Sigmoid colon (tissue), 7 donors: ENCODE measurements around the gene SMYD3. TPM values are rescaled to one million over a fixed set of nuclear protein-coding genes. Genes with fewer than 3 reads are reported as not detected.

Experiments used
- DNase-seq: peaks from one replicate; pipeline ENCODE4 v3.0.0-alpha.2; 2019
- H3K27ac ChIP-seq, 4 donors: fragments of 200-600 bp; sonication (generic); one replicate each; pipeline ENCODE4 v1.5.1; 2016 to 2019; ENCODE audit warnings: mild to moderate bottlenecking in 1 of 4
- H3K27me3 ChIP-seq, 3 donors: fragments of 200-600 bp; sonication (generic); one replicate each; pipeline ENCODE4 v1.5.1; 2019; ENCODE audit warnings: mild to moderate bottlenecking in 1 of 3
- H3K36me3 ChIP-seq, 4 donors: fragments of 200-600 bp; sonication (generic); one replicate each; pipeline ENCODE4 v1.5.1; 2016 to 2019
- H3K4me1 ChIP-seq, 4 donors: fragments of 200-600 bp; sonication (generic); one replicate each; pipeline ENCODE4 v1.5.1; 2017 to 2019
- H3K4me3 ChIP-seq, 4 donors: fragments of 200-600 bp; sonication (generic); one replicate each; pipeline ENCODE4 v1.5.1; 2017 to 2019; ENCODE audit warnings: mild to moderate bottlenecking in 2 of 4, moderate library complexity in 1 of 4
- H3K9me3 ChIP-seq, 4 donors: fragments of 200-600 bp in 3 of 4; sonication (generic) in 3 of 4; one replicate each; pipeline versions ENCODE4 v1.5.1 to v1.6.1; 2013 to 2019
- CTCF ChIP-seq, 4 experiments: fragments of 450-650 bp in 3 of 4; fragments of 200-600 bp in 1 of 4; IDR thresholded peaks; one replicate each; pipeline ENCODE4 v1.5.1; 2016 to 2019; ENCODE audit warnings: antibody characterized with exemption in 4 of 4, mild to moderate bottlenecking in 3 of 4, moderate library complexity in 2 of 4
- EP300 ChIP-seq, 4 donors: sonication (generic); formaldehyde crosslinking; IDR thresholded peaks; one replicate each; pipeline ENCODE4 v1.6.1; 2017; ENCODE audit warnings: antibody characterized with exemption in 4 of 4
- POLR2A ChIP-seq, 2 donors: fragments of 450-650 bp; IDR thresholded peaks; one replicate each; pipeline ENCODE4 v1.6.1; 2016; ENCODE audit warnings: antibody characterized with exemption in 2 of 2, mild to moderate bottlenecking in 2 of 2, moderate library complexity in 2 of 2
- POLR2AphosphoS5 ChIP-seq, 4 donors: sonication (generic); formaldehyde crosslinking; IDR thresholded peaks; one replicate each; pipeline ENCODE4 v1.6.1; 2017; ENCODE audit warnings: antibody characterized with exemption in 4 of 4
- WGBS, 2 donors: extraction: QIAGEN DNeasy Blood & Tissue Kit; methylation state at CpG; one replicate each; pipeline ENCODE4 v1.1.7; 2013; 5-methylcytosine and 5-hydroxymethylcytosine counted together
- intact Hi-C: fragments of 100-400 bp; cut with DNase I; formaldehyde crosslinking; loops from one replicate; pipeline ENCODE4 v1.15.1; 2023
- polyA plus RNA-seq, 3 donors: library from polyadenylated mRNA; stranded (reverse); fragments of 200-250 nt; gene quantifications; one replicate each; pipeline ENCODE4 v1.2.3, GENCODE V29; 2013
- total RNA-seq, 4 donors: library from RNA; depleted of rRNA; stranded (reverse); fragments of >200 nt; gene quantifications; one replicate each; pipeline ENCODE4 v1.1.0, GENCODE V29; 2016
- donor health status: healthy with polysubstance abuse.
- donor health status: Bipolar disorder and iron deficiency.
- donor health status: healthy.

SMYD3 gene
- total and polyA plus RNA-seq, 7 donors, result 8.7 to 23.8 (median 17.1) TPM

GRCh38 chr1:245802941-245803665 is 704.0 kb downstream of the SMYD3 start:
- DNase-seq, result no peak
- Histone ChIP-seq H3K4me1 (no peaks in the 10 kb centered on the region), H3K4me3 (no peak overlapping the region), H3K9me3 (no peaks in the 10 kb centered on the region), H3K36me3 (no peaks in the 10 kb centered on the region), H3K27ac (no peak overlapping the region), H3K27me3 (no peaks in the 10 kb centered on the region)
- WGBS, 2 donors, result 93 to 96% methylated on average over 9 of the region's 9 CpGs
- intact Hi-C loops, result no loop called here
- TF ChIP-seq EP300 (IDR thresholded peaks at IDR 0.05) (no peak), POLR2A (IDR thresholded peaks at IDR 0.05) (no peak), CTCF (IDR thresholded peaks at IDR 0.05) (no peak), POLR2AphosphoS5 (IDR thresholded peaks at IDR 0.05) (no peak)

DNA sequence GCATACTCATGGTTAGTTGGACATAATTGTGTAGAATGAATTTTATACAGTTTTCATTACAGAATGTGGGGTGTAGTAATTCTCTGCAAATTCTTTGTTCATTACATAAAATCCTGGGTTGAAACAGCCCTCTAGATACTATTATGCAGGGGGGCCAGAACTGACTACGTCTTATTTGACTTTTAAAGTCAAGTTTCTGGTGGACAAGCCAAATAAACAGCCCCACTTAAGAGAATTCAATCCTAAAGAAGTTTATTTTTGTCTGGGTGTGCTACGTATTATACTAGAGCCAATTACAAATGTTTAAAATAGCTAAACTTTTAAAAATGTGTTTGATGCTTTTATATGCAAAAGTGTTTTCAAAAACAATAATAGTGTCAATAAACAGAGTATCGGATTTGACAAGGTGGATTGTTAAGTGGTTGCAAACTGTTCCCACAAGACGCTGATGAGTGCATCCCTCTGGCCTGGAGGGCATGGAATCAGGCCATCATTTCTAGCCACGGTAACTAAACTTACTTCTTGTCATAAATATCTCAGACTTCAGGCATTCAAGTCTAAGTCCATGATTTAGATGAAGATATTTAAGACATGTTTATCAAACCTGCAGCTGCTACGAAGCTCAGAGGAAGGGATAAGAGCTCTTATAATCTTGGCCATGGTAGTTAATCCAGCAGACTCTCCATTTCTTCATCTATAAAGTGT is 706.0 kb downstream of the SMYD3 start:
- intact Hi-C loops, result no loop called here
- DNase-seq, result no peak
- TF ChIP-seq CTCF (IDR thresholded peaks at IDR 0.05), result no peak
- no peak for TF ChIP-seq POLR2A (IDR thresholded peaks at IDR 0.05)
- TF ChIP-seq EP300 (IDR thresholded peaks at IDR 0.05), result no peak
- no peak for TF ChIP-seq POLR2AphosphoS5 (IDR thresholded peaks at IDR 0.05)
- Histone ChIP-seq H3K4me1 (no peaks in the 10 kb centered on the region), H3K36me3 (no peaks in the 10 kb centered on the region), H3K27ac (no peak overlapping the region), H3K4me3 (no peak overlapping the region), H3K27me3 (no peaks in the 10 kb centered on the region), H3K9me3 (no peaks in the 10 kb centered on the region)
- 81 to 84% methylated on average over 6 of the region's 6 CpGs for WGBS, 2 donors

DNA sequence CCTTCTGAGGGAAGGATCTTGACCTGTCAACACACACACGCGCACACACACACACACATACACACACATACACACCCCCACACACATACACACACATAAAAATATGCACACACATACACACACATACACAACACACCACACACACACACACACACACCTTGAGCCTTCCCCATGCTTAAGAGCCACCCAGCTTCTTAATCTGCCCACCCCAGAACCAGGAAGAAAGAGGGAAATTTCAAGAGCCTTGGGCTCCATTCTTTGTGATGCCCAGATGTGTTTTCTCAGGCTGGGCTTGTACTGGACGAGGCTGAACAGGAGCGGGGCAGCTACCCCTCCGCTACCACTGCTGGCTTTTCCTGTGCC is 708.7 kb downstream of the SMYD3 start:
- no peak overlapping the region for H3K27ac ChIP-seq
- intact Hi-C loops, result no loop called here
- H3K4me3 ChIP-seq, result no peak overlapping the region
- H3K36me3 ChIP-seq, result no peaks in the 10 kb centered on the region
- H3K9me3 ChIP-seq, result no peaks in the 10 kb centered on the region
- no peak for DNase-seq
- TF ChIP-seq POLR2AphosphoS5 (IDR thresholded peaks at IDR 0.05) (no peak), EP300 (IDR thresholded peaks at IDR 0.05) (no peak), POLR2A (IDR thresholded peaks at IDR 0.05) (no peak), CTCF (IDR thresholded peaks at IDR 0.05) (no peak)
- H3K27me3 ChIP-seq, result no peaks in the 10 kb centered on the region
- H3K4me1 ChIP-seq, result no peaks in the 10 kb centered on the region
- WGBS, 2 donors, result 70 to 73% methylated on average over 5 of the region's 5 CpGs

DNA sequence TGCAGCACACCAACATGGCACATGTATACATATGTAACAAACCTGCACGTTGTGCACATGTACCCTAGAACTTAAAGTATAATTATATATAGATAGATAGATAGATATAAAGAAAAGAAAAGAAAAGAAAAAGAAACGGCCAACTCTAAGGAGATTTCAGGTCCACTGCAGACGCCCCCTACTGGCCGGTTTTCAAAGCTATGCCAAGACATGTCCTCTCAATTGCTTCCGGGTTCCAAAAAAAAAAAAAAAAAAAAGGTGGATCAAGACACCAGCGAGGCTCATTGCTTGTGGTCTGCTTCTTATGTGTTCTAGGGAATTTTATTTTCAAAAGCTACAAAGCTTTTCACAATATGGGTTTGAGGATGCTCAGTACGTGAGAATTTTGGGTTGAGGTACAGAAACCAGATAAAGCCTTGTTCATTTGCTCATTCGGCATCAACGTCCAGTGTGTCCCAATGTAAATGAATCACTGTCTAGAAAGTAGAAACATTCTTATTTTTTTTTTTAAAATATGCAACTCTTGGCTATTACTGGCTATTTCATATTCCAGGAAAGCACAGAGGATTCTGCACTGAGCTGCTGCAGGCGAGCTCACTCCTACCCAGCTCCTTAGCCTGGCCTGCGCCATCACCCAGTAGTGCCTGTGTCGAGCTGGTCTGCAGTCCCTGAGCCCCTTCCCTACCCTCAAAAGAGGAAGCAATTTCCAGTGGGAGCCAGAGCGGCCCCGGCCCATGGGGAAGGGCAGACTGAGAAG is 709.3 kb downstream of the SMYD3 start:
- Histone ChIP-seq H3K4me3 (no peak overlapping the region), H3K36me3 (no peaks in the 10 kb centered on the region), H3K27ac (no peak overlapping the region), H3K4me1 (no peaks in the 10 kb centered on the region), H3K9me3 (no peaks in the 10 kb centered on the region), H3K27me3 (no peaks in the 10 kb centered on the region)
- DNase-seq, result no peak
- TF ChIP-seq CTCF (IDR thresholded peaks at IDR 0.05) (no peak), POLR2AphosphoS5 (IDR thresholded peaks at IDR 0.05) (no peak), EP300 (IDR thresholded peaks at IDR 0.05) (no peak), POLR2A (IDR thresholded peaks at IDR 0.05) (no peak)
- WGBS, 2 donors, result 83 to 88% methylated on average over 14 of the region's 14 CpGs
- intact Hi-C loops, result no loop called here
